ENCODE results near the gene DDX41.
"Not testable (repeated sequence)": the region's sequence is repeated elsewhere in the genome, so short reads cannot be mapped to it uniquely, and the experiment has no call there.

The DDX41 gene

DNA sequence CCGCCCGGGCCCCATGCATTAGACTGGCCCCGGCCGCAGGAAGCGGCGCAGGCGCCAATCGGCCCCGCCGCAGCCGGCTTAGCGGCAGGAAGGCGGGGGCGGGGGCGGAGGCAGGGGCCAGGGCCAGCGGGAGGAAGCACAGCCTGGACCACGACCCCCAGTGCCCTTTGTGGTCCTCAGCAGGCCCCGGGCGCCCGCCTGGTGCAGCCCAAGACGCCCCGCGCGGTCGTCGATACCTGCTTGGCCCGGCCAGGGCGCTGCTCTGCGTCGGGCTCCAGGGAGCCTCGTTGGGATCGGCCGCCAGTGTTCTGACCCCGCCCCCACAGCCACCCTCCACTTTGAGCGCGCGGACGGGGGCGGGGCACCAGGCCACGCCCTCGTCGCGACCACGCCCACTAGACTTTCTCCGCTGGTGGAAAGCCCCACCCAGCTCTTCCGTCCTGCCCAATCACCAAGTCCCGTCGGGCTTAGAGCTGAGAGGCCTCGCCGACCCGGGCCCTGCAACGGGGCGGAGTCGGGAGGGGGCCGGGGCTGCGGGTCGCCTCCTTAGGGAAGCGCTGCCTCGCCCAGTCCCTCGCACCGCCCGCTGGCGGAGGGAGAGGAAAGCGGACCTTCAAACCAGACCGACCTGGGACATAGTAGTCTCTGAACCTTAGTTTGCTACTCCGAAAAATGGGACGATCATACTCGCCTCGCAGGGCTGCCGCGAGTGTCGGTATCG is 19.3 kb downstream of the DDX41 start, which contains the start of gene PDLIM7:
Gene PDLIM7, minus strand, starts transcription at position 313 of the 721 bp plus-strand sequence. CDS start 1,092 bp downstream, outside the sequence.
- peak; percentile 73 for DNase-seq

DNA sequence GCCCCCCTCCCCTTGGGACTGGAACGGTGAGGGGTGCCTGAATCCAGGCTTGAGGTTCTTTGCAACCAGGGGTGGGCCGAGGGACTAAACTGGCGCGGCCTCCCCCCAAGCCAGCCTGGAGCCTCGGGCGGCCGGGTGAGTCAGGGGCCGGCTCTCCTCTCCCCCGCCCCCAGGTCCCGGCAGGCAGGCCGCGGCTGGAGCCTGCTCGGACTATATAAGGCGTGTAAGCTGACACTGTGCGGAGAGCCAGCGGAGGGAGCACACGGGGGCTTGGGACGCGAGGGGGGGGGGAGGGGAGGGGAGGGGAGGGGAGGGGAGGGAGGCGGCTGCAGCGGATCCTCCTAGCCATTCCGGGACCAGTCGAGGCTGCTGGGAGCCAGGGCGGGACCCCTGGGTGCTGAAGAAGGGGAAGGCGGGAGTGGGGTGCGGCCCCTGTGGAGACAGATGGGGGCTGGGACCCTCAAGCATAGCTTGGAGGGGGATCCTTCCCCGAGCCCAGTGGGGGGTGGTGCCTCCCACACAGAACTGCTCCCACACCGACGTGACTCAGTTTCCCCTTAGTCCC is 20.0 kb downstream of the DDX41 start:
- DNase-seq = peak; percentile 32

DNA sequence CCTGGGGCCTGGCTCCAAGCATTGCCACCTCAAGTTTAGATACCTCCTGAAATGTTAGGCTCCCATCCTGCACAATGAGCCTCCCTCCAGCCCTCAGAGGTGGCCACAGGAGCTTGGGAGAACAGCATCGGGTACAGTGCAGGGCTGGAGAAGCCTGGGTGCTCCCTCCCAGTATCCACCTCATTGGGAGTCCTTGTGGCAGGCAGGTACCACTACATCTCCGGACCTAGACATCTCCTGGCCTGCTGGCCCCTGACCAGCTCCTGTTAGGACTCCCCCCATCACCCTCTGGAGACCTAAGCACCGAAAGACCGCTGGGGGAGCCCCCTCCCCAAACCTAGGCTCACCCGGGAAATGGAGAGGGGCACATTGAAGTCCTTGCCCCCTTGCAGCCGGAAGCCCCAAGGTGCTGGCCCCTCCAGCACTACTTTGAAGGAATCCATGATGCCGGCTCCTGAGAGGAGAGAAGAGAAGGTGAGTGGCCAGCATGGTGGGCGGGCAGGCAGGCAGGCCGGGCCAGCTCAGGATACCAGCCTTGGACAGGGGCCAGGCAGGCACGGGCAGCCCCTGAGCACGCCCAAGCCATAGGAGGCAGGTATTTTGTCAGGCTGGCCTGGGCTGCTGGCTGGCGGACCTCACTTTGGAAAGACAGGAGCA is 20.6 kb downstream of the DDX41 start:
- no peak for DNase-seq

DNA sequence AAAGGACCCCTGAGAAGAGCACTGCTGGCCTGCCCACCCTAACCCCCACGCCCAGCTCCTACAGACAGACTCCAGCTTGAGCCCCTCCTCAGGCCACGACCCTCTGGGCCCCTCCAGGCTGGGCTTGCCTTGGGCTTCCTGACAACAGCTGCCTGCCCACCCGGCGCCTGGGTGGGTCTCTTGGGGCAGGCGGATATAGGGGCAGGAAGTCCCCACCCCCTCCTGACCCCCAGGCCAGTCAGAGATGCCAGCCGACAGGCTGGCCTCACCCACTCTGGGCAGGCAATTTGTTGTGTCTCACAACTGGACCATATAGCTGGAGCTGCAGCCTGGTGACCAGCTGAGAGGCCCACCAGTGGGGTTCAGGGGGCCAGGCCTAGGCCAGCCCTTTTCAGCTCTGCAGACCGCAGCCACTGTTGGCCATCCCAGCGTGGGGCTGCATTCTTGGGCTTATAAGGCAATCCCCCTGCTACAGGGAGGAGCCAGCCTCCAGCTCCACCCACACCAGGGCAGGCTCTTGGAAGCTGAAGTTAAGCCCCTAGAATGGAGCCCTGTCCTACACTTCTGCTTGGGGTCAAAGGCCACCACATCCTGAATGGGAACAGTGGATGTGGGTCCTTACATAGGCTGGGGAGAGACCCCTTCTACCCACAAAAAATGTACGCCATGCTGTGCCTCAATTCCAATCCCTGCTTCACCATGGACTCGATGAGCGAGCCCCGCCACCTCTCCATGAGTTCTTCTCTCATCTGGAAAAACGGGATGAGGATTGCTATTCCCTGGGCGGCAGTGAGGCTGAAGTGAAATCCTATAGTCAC is 21.3 kb downstream of the DDX41 start:
- DNase-seq = no peak

DNA sequence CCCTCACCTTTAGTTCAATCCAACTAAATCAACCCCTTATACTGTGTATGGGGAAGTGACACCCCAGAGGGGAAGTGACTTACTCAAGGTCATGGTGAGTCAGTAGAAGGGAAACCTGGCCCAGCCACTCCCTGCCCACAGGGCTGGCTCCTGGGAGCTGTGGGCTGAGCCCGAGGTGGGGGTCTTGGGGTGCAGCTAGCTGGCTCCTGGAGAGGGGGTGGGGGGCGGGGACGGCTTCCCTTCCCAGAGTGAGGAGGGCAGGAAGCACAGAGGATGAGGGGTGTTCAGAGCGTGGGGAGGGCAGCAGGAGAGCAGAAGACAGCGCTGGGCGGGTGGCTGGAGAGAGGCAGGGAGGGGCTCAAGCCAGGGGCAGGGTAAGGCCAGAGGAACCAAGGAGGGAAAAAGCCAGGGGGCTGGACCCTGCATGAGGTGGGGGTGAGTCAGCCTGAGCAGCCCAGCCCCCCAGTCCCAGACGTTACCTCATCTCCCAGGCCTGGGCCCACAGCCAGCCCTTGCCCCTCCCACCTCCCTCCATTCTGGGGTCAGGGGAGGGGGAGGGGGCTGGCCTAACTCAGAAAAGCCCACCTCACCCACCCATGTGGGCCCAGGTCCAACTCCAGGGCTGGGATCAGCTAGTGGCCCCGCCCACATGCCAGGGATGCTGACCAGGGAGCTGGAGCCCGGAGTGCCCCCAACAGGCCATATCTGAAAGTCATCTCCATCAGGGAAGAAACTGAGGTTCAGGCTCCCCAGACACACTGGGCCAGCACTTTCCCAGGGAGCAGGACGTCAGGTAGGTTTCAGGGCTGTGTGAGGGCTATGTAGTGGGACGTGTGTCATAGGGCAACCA is 22.2 kb downstream of the DDX41 start:
- no peak for DNase-seq

DNA sequence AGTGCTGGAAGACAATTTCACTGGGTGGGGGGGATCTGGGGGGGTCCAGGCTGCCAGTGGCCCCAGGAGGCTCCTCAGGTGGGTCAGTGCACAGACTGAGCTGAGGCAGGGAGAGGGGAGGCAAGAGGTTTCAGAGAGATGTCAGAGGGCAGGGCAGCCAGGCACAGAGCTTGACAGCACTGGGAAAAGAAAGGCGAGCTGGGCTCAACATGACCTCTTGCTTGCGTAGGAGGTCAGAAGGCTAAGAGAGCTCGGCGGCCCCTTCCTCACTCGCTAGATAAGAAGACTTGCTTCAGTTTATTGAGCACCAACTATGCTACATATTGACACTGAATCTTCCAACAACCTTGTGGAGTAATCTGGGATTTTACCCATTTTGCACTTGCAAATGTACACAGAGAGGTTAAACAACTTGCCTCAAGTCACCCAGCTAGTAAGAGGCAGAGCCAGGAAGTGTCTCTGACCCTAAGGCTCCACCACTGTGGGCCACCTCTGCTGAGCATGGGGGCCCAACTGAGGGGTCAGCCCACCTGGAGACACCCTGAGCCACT is 22.9 kb downstream of the DDX41 start:
- DNase-seq = no peak

DNA sequence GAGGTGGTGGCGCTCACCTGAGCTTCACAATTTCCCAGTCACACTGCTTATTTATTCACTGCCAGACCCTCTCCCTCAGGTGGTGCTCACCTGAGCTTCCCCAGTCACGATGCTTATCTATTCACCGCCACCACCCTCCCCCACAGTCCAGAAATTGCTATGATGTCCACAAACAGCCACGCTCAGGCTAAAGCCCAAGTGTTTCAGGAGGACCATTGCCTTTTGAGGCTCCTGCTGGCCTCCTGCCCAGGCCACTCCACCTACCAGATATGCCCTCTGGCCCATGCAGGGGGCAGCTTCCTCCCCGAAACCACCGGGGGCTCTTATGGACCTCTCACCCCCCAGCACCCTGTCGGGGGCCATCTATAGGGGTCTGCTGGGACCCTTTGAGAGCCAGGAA is 23.9 kb downstream of the DDX41 start:
- no peak for DNase-seq

DNA sequence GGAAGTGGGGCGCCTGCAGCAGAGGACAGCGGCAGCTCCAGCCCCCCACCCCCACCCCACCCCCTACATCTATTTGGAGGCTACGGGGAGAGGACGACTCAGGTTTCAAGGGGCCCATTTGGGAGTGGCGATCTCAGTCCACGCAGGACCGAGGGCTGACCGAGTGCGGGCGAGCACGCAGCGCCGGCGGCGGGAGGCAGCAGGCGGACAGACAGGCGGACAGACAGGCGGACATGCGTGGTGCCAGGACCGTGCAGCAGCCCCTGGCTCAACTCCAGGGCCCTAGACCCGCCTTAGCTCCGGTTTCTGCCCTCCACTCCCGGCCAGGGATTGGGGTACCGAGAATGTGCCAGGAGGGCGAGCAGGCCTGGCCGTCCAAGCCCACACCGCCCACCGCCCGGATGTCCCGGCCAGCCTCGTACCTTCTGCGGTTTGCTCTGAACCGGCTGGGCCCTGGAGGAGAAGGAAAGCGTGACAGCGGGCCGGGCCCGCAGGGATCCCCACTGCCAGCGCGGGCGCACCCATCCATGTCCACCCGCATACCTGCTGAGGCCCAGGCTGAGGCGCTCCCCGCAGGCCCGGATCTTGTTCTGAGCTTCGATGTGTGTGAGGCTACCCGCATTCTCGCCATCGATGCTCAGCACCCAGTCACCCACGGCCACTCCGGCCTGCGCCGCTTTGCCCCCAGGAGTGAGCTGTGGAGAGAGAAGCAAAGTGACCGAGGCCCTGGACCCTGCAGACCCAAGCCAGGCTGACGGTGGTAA is 24.6 kb downstream of the DDX41 start:
- no peak for DNase-seq

DNA sequence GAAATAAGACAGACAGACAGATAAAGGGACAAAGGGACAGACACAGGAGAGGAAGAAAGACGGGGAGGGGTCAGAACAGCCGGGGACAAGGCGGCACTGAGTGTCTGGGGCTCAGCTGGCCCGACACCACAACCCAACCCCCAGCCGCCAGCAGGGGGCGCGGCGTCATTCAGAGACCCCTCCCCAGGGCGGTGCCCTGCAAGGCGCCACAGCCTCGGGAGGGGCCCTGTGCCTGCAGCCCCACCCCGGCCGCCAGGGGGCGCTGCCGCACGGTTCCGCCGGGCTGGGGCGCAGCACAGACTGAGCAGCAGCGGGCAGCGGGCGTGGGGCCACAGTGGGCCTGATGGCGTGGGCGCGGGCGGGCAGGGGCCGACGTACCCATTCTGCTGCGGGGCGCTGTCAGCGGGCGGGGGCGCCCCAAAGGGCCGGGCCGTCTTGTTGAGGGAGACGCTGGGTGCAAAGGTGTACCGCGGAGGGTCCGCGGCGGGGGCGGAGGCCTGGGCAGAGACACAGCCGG is 25.3 kb downstream of the DDX41 start:
- DNase-seq = peak; percentile 27

DNA sequence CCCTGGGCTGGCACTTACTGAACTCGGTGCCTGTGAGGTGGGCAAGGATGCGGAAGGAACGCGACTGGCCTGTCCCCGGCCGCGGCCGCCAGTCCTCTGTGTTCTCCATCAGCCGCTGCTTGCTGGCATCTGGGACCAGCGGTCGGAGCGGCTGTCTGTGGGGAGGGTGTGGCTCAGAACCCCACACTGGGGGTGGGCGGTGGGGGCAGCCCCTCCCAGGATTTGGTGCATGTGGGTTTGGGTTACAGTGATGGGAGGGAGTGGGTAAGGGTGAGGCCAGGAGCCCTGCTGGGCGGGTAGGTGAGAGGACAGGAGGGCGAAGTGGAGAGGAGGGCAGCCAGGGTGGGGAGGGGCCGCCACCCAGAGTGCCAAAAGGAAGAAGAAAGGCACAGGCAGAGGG is 25.8 kb downstream of the DDX41 start:
- no peak for DNase-seq

DNA sequence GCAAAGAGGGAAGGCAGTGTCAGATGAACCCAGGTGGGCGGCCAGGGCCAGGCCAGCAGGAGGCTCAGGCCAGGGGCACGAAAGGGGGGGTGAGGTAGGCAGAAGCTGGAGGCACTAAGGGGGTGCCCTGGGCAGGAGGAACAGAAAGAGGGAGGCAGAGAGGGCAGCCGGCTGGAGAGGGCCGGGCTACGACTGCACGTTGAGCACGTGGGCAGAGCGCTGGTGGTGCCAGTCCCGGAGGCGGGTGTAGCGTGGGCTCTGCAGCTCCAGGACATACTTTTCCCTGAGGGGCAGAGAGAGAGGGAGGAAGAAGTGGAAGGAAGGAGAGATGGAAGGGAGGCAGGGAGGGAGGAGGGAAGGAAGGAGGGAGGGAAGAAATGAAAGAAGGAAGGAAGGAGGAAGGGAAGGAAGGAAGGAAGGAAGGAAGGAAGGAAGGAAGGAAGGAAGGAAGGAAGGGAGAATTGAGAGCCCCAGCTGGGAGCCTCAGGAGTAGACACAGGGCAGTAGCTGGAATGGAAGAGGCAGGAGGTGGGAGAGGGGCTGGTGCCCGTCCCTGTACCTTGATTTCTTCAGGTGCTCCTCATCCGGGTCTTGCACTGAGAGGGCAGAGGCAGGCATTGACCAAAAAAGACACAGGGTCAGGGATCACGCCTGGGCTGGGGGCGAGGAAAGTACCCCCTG is 26.3 kb downstream of the DDX41 start:
- no peak for DNase-seq

DNA sequence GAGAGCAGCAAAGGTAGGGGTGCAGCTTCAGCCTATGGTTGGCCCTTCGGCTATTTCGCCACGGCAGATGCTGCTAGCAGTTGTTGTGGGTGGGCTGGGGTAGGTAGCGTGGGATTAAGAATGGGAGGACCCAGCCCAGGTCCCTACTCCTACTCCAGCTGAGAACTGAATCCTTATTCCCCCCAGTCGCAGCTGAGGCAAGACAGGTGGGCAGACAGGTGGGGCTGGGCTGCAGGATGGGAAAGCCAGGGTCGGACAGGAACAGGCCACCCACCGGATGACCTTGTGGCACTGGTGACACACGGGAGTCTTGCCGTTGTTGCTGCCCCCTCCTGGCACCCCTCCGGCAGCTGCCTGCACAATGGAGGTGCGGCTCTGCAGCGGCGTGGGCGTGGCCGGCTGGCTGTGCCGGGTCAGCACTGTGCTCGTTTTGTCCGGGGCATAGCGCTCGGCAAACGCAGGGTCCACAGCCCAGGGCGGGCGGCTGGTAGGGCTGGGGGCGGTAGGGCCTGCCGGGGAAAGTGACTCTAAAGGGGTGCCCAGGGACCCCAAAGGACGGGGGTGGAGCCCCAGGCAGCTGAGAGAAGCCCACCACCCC is 27.5 kb downstream of the DDX41 start:
- DNase-seq = no peak

DNA sequence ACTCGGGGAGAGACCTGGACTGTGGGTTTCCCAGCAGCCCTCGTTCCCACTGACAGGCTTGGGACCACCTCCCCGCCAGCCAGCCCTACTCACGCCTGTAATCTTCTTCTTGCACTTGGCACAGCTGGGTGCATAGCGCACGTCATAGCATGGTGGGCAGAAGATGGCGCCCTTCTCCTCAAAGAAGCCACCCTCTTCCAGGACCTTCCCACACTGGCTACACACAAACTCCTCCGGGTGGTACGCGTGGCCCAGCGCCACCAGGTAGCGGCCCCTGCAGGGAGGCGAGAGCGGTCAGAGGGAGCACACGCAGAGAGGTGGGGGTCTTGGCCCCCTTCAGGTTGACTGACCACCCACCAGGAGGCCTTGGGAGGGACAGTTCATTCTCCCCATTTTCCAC is 28.8 kb downstream of the DDX41 start:
- DNase-seq = no peak

DNA sequence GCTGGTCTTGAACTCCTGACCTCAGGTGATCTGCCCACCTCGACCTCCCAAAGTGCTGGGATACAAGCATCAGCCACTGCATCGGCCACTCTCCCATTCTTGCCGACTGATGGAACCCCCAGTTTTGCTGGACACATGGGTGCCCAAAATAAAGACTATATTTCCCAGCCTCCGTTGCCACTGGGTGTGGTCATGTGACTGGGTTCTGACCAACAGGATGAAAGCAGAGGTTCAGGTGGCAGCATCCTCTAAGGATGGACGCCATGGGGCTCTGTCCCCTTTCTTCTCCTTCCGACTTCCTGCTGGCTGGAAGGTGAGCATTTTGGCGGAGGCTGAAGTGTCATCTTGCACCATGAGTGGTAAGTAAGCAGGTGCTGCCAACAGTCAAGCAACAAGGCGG is 29.6 kb downstream of the DDX41 start:
- no peak for DNase-seq

DNA sequence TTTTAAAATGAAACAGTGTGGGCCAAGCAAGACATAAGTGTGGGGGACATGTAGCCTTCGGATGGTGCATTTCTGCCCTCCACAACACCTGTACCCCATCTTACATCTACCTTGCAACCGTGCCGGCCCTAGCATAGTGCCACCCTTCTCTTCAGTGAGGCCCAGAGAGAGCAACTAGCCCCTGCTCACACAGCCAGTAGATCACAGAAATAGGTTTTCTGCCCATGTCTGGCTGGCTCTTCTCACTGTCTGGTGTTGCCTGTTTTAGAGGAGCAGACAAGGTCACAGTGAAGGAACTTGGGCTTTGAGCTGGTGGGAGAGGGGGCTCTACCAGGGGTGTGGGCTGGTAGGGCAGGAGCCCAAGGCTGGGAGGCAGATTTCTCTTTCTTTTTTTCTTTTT is 30.5 kb downstream of the DDX41 start:
- DNase-seq = no peak

DNA sequence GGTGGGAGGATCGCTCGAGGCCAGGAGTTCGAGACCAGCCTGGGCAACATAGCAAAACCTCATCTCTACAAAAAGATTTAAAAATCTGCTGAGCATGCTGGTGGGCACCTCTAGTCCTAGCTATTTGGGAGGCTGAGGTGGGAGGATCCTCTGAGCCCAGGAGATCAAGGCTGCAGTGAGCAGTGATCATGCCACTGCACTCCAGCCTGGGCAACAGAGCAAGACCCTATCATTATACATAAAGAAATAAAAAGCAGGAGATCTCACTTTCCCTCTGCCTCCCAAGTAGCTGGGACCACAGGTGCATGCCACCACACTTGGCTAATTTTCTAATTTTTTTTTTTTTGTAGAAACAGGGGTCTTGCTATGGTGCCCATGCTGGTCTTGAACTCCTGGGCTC is 31.0 kb downstream of the DDX41 start:
- not testable (repeated sequence) for DNase-seq

DNA sequence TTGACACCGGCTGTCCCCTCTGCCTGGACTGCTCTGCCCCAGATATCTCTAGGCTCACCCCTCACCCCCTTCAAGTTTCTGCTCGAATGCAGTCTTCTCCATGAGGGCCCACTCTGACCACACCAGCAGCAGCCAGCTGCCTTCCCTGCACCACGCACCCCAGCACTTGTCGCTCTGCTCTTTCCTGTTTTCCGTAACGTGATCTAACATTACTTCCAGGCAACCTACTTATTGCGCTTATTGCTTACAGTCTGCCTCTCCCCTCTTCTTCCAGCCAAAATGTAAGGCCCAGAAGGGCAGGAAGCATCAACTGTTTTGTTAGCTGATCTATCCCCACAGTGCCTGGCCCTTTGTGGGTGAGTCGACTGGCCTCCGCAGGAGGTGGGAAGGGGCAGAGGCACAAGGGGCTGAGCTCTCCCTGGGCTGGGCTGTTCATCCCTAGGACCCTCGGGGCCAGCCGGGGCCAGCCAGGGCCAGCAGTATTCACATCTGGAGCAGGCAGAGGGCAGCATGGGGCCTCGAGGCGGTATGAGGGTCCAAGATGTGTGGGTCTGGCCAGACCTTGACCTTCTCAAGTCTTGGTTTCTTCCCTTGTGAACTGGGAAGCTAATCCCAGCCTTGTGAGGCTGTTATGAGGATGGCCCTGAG is 31.7 kb downstream of the DDX41 start:
- no peak for DNase-seq

DNA sequence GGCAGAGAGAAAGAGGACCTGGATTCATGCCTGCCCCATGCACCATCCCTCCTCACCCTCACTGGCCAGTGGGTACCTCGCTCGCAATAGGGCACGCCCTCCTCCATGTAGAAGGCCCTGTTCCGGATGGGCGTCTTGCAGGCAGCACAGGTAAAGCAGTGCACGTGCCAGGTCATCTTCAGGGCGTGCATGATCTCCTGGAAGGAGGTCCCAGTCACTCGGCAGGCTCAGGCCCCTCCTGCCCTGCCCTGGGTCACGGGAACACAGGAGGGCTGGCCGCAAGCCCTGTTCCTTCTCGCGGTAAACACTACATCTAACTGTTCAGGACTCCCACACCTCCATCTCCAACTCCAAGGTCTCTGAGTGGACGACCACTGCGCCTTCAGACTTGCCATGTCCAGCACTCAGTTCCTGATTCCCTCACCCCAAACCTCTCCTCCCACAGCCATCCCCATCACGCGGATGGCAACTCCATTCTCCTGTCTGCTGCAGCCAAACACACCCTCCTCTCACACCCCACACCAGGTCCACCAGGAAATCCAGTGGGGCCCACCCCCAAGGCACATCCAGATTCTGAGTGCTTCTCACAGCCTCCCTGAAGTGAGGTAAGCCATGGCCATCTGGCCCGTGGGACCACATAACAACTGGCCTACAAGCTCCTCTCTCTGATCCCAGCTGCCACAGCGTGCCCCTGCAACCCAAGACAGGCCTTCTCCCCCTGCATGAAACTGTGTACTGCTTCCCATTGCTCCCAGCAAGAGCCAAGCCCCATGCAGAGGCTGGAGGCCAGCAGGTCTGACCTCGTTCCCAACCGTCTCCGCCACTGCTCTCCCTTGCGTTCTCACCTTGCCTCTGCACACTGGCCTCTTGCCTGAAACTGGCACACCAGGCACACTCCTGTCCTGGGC is 32.5 kb downstream of the DDX41 start:
- no peak for DNase-seq

Data from NCI-H2171 (cell line).